PC-9 (cell line): ENCODE measurements around the gene COL27A1. TPM values are rescaled to one million over a fixed set of nuclear protein-coding genes. Genes with fewer than 3 reads are reported as not detected.

Source experiments
- BruUV-seq: library from RNA; stranded (reverse); fragments of 400-500 nt; replicated peaks from 2 replicates; lab custom pipeline; 2021; lab: Mats Ljungman, UMichigan
- CTCF ChIA-PET: fragments of 300-600 bp; sonication (Branson Sonifier 250); formaldehyde crosslinking; loops from one replicate; lab custom pipeline; 2022; ENCODE audit warnings: antibody characterized with exemption; lab: Charles Lee
- POLR2A ChIA-PET: fragments of 300-600 bp; sonication (Branson Sonifier 250); formaldehyde crosslinking; loops from one replicate; lab custom pipeline; 2022; ENCODE audit warnings: antibody characterized with exemption; ENCODE audit not compliant: unreplicated experiment; lab: Charles Lee
- DNase-seq, 2 experiments: peaks; one replicate each; pipeline versions ENCODE4 v3.0.0 to v3.0.0-alpha.2; 2015 to 2022; ENCODE audit warnings: mixed read lengths in 1 of 2
- H2AFZ ChIP-seq: fragments of 200-600 bp; sonication (generic); 2 replicates; pipeline ENCODE4 v1.8.1; 2017; ENCODE audit warnings: antibody characterized with exemption
- H3F3A ChIP-seq: fragments of 200-600 bp; sonication (generic); 2 replicates; pipeline ENCODE4 v1.8.1; 2017; ENCODE audit warnings: antibody characterized with exemption, mild to moderate bottlenecking, low read depth; ENCODE audit not compliant: insufficient read depth
- H3K27ac ChIP-seq: fragments of 200-600 bp; sonication (generic); 2 replicates; pipeline ENCODE4 v1.6.1; 2016; ENCODE audit warnings: mixed run types
- H3K27me3 ChIP-seq: fragments of 200-600 bp; sonication (generic); 2 replicates; pipeline ENCODE4 v1.6.1; 2016; ENCODE audit warnings: low read depth, mixed run types; ENCODE audit not compliant: insufficient read depth
- H3K36me3 ChIP-seq: fragments of 200-600 bp; sonication (generic); 2 replicates; pipeline ENCODE4 v1.6.1; 2016; ENCODE audit warnings: low read depth, mixed run types
- H3K4me1 ChIP-seq: fragments of 200-600 bp; sonication (generic); replicated peaks from 2 replicates; pipeline ENCODE4 v1.6.1; 2016; ENCODE audit warnings: mixed run types; ENCODE audit not compliant: insufficient read depth
- H3K4me2 ChIP-seq: fragments of 200-600 bp; sonication (generic); 2 replicates; pipeline ENCODE4 v1.6.1; 2017; ENCODE audit warnings: mixed run types
- H3K4me3 ChIP-seq: fragments of 200-600 bp; sonication (generic); 2 replicates; pipeline ENCODE4 v1.6.1; 2016; ENCODE audit warnings: mixed run types
- H3K79me2 ChIP-seq: fragments of 200-600 bp; sonication (generic); 2 replicates; pipeline ENCODE4 v1.6.1; 2017; ENCODE audit warnings: low read depth, mixed run types
- H3K9me2 ChIP-seq: fragments of 200-600 bp; sonication (generic); 2 replicates; pipeline ENCODE4 v1.8.1; 2017; ENCODE audit warnings: mild to moderate bottlenecking; ENCODE audit not compliant: insufficient read depth
- H3K9me3 ChIP-seq: fragments of 200-600 bp; sonication (generic); 2 replicates; pipeline ENCODE4 v1.8.1; 2016; ENCODE audit warnings: low read depth; ENCODE audit not compliant: insufficient read depth
- H4K20me1 ChIP-seq: fragments of 200-600 bp; sonication (generic); 2 replicates; pipeline ENCODE4 v1.8.1; 2017; ENCODE audit not compliant: insufficient read depth
- EZH2 ChIP-seq: fragments of 200-600 bp; sonication (generic); IDR thresholded peaks from 2 replicates; pipeline ENCODE4 v1.8.0; 2017; ENCODE audit warnings: antibody characterized with exemption, low read depth
- intact Hi-C: fragments of 100-400 bp; cut with micrococcal nuclease; formaldehyde crosslinking; loops from one replicate; pipeline ENCODE4 v1.10.0; 2022; ENCODE audit not compliant: unreplicated experiment
- total RNA-seq: library from RNA; stranded (reverse); gene quantifications from 2 replicates; pipeline ENCODE4 v1.2.3, GENCODE V29; 2021
- TF ChIP-seq, protein P1 (sequence below): fragments of 200-600 bp; sonication (generic); conservative IDR thresholded peaks from 2 replicates; pipeline ENCODE4 v1.6.1; 2017; ENCODE audit warnings: mixed run types, antibody characterized with exemption, mild to moderate bottlenecking, moderate library complexity

COL27A1 gene
- total RNA-seq, 1 experiment from 2014 or later: 0.39 TPM

DNA sequence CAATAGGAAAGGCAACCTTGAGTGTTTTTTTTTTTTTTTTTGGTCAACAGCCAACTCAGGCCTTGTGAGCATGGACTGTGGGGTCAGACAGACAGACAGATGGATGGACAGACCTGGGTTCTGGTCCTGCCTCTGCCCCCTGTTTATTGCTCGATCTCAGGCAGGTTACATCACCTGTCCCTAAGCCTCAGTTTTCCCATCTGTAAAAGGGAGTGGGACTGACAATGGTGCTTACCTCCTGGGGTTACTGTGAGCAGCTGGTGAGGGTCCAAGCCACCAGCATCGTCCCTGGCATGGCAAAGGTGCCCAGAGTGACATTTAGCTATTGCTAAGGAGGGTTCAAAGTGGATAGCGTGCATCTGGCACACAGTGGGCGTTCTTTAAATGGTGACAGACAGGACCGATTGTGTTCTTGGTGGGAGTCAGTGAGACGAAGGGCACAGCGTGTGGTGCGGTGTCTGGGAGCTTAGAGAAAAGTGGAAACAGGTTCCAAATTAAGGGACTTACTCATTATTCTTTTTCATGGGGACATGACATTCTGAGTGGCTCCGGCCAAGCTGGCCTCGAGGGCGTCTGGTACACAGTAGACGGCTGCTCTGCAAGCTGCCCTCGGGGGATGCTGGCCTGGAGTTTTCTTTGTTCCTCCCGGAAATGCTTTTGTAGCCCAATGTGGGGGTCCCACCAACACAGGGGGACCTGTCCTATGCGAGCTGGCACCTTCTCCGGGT, 72.1 kb downstream of the COL27A1 start:
- Histone ChIP-seq H3K9me3 (no peaks in the 10 kb centered on the region), H3K4me1 (peaks cover 8% of the 10 kb centered on the region), H3K4me3 (no peak overlapping the region), H3K79me2 (no peaks in the 10 kb centered on the region), H3K36me3 (no peaks in the 10 kb centered on the region), H3F3A (no peaks in the 10 kb centered on the region), H3K9me2 (no peaks in the 10 kb centered on the region), H4K20me1 (no peaks in the 10 kb centered on the region; the same call in 1 of the 2 replicates), H3K27ac (no peak overlapping the region), H2AFZ (no peak overlapping the region), H3K4me2 (no peak overlapping the region), H3K27me3 (no peaks in the 10 kb centered on the region)
- BruUV-seq: no TSS peak
- CTCF ChIA-PET: no interaction called here
- POLR2A ChIA-PET: no interaction called here
- intact Hi-C loops: no loop called here
- no peak for DNase-seq
- TF ChIP-seq, protein P1, sequence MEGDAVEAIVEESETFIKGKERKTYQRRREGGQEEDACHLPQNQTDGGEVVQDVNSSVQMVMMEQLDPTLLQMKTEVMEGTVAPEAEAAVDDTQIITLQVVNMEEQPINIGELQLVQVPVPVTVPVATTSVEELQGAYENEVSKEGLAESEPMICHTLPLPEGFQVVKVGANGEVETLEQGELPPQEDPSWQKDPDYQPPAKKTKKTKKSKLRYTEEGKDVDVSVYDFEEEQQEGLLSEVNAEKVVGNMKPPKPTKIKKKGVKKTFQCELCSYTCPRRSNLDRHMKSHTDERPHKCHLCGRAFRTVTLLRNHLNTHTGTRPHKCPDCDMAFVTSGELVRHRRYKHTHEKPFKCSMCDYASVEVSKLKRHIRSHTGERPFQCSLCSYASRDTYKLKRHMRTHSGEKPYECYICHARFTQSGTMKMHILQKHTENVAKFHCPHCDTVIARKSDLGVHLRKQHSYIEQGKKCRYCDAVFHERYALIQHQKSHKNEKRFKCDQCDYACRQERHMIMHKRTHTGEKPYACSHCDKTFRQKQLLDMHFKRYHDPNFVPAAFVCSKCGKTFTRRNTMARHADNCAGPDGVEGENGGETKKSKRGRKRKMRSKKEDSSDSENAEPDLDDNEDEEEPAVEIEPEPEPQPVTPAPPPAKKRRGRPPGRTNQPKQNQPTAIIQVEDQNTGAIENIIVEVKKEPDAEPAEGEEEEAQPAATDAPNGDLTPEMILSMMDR: no peak
- TF ChIP-seq EZH2: no peak

DNA sequence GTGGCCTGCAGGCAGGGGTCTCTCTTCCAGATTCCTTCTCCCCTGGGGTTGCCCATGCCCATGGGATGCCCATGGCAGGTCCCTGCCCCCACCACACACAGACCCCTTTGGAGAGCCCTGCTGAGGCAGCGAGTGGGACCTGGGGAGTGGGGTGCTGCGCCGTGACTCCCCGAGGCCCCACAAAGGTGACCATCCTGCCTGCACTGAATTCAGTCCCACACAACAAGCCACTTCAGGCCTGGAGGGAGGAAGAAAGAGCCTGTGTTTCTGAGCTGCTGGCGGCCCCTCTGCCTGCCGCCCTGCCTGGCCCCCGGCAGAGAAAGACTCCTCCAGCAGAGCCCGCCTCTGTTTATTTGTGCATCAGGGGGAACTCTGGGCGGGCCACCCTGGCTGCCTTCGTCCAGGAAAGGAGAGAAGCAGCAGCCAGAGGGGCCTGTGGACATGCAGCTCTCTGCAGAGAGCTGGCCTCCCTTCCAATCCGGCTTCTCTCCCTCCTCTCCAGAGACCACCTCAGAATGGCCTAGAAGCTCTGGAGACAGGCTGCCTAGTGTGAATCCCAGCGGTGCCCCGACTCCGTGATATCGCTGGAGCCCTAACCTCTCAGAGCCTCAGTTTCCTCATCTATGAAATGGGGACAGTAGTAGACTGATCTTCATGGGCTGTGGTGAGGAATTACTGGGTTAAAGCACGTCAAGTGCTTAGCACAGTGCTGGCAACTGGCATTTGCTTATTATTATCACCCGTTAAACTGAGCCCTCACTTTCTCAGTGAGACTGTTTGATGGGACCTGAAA, 72.9 kb downstream of the COL27A1 start:
- H3K27me3 ChIP-seq: no peaks in the 10 kb centered on the region
- H3K9me2 ChIP-seq: no peaks in the 10 kb centered on the region
- ChIA-PET CTCF (no interaction called here), POLR2A (no interaction called here)
- no TSS peak for BruUV-seq
- no peak overlapping the region for H3K4me2 ChIP-seq
- no peak overlapping the region for H3K27ac ChIP-seq
- H4K20me1 ChIP-seq: no peaks in the 10 kb centered on the region; the same call in 1 of the 2 replicates
- DNase-seq: no peak
- H3K9me3 ChIP-seq: no peaks in the 10 kb centered on the region
- intact Hi-C loops: no loop called here
- peaks cover 8% of the 10 kb centered on the region for H3K4me1 ChIP-seq
- no peaks in the 10 kb centered on the region for H3F3A ChIP-seq
- H3K4me3 ChIP-seq: no peak overlapping the region
- H3K79me2 ChIP-seq: no peaks in the 10 kb centered on the region
- TF ChIP-seq, protein P1: no peak
- no peak overlapping the region for H2AFZ ChIP-seq
- no peaks in the 10 kb centered on the region for H3K36me3 ChIP-seq

DNA sequence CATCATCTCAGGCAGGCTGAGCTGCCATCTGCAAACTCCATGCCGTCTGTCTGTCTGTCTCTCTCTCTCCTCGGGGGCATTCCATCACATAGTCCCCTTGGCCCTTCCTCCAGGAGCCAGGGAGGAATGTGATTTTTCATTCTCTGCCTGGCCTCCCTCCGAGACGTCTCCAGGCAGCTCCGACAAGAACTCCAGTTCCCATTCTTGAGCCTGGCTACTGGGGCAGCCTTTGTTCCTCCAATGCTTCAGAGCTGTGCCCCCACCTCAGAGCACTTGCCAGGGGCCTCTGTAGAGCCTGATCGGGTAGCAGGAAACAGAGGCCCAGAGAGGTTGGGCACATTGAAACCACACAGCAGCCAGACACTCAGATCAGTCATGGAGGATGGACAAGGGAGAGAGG, 74.0 kb downstream of the COL27A1 start:
- Histone ChIP-seq H3K36me3 (no peaks in the 10 kb centered on the region), H2AFZ (no peak overlapping the region), H3K9me2 (no peaks in the 10 kb centered on the region), H3K79me2 (no peaks in the 10 kb centered on the region), H3K9me3 (no peaks in the 10 kb centered on the region), H4K20me1 (no peaks in the 10 kb centered on the region; the same call in 1 of the 2 replicates), H3F3A (no peaks in the 10 kb centered on the region), H3K4me3 (no peak overlapping the region), H3K27me3 (no peaks in the 10 kb centered on the region), H3K27ac (no peak overlapping the region), H3K4me1 (peaks cover 5% of the 10 kb centered on the region; the same call in 1 of the 2 replicates), H3K4me2 (no peak overlapping the region)
- DNase-seq: no peak
- no TSS peak for BruUV-seq
- CTCF ChIA-PET: no interaction called here
- intact Hi-C loops: no loop called here
- TF ChIP-seq EZH2: no peak
- TF ChIP-seq, protein P1: no peak
- POLR2A ChIA-PET: no interaction called here
